ENCODE measurements around the gene SUSD6.

DNA sequence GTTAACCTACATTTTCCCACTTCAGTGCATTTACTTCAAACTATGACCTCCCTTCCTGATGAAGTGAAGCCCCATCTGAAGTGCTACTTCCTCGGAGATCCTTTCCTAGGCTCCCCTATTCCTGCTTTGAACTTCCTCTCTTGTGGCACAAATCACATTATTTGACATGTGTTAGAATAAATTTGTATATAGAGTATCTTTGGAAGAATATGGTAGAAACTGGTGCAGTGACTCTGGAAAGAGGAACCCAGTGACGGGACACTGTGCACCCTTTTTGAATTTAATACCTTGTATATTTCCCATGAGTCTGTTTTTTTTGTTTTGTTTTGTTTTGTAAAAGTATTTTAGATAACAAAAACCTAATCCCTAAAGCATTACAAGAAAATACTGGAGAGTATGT is 89.2 kb downstream of the SUSD6 start:
- TF ChIP-seq, protein P1, sequence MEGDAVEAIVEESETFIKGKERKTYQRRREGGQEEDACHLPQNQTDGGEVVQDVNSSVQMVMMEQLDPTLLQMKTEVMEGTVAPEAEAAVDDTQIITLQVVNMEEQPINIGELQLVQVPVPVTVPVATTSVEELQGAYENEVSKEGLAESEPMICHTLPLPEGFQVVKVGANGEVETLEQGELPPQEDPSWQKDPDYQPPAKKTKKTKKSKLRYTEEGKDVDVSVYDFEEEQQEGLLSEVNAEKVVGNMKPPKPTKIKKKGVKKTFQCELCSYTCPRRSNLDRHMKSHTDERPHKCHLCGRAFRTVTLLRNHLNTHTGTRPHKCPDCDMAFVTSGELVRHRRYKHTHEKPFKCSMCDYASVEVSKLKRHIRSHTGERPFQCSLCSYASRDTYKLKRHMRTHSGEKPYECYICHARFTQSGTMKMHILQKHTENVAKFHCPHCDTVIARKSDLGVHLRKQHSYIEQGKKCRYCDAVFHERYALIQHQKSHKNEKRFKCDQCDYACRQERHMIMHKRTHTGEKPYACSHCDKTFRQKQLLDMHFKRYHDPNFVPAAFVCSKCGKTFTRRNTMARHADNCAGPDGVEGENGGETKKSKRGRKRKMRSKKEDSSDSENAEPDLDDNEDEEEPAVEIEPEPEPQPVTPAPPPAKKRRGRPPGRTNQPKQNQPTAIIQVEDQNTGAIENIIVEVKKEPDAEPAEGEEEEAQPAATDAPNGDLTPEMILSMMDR (conservative IDR thresholded peaks at IDR 0.05) = no peak
- no peak for TF ChIP-seq ZFX (IDR thresholded peaks at IDR 0.05)
